ES-I3 (cell line): ENCODE data around the gene DUSP2.

Source experiments
- H3K36me3 ChIP-seq: 2 replicates; pipeline ENCODE4 v1.6.1; 2013; ENCODE audit warnings: mild to moderate bottlenecking, low read length, control low read depth, moderate library complexity; ENCODE audit not compliant: insufficient read depth
- H3K4me1 ChIP-seq: 2 replicates; pipeline ENCODE4 v1.6.1; 2013; ENCODE audit warnings: mild to moderate bottlenecking, control low read depth, low read length; ENCODE audit not compliant: insufficient read depth
- H3K9ac ChIP-seq: 2 replicates; pipeline ENCODE4 v1.6.1; 2013; ENCODE audit warnings: low read depth, mild to moderate bottlenecking, low read length, moderate library complexity
- H3K9me3 ChIP-seq: 2 replicates; pipeline ENCODE4 v1.6.1; 2013; ENCODE audit warnings: mild to moderate bottlenecking, low read length, moderate library complexity; ENCODE audit not compliant: control insufficient read depth, insufficient read depth

The DUSP2 gene

GRCh38 chr2:96104487-96104861, 40.8 kb downstream of the DUSP2 start:
- Histone ChIP-seq H3K9me3 (peaks cover 8% of the 10 kb centered on the region; the same call in 1 of the 2 replicates), H3K4me1 (peaks cover 28% of the 10 kb centered on the region; the same call in 1 of the 2 replicates), H3K9ac (no peak overlapping the region), H3K36me3 (no peaks in the 10 kb centered on the region; the same call in 1 of the 2 replicates)

DNA sequence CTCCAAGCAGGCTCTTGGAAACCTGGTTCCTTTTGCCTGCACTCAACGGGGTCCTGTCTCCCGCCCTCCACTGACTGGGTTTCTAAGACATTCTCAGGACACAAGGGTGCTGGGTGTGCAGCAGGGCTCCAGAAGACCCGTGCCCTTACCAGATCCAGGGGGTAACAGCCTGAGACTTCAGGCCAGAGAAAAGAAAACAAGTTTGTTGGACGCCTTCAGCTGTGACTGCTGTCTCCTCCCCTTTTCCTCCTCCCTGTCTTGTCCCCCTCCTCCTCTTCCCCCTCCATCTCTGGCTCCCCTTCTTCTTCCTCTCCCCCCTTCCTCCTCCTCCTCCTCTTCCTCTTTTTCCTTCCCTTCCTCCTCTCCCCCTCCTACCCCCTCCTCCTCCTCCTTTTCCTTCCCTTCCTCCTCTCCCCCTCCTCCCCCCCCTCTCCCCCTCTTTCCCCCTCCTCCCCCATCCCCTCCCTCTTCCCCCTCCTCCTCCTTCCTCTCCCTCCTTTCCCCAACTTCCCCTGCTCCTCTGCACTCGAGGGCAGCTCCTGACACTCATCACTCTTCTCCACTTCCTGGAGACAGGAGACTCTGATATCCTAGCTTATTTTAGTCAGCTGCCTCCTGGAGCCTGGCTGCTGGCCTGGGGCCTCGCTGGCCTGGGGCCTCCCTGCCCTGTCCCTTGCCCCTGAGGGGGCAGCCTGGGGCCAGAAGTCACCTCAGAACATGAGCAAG, 41.3 kb downstream of the DUSP2 start:
- Histone ChIP-seq H3K9ac (no peak overlapping the region), H3K36me3 (no peaks in the 10 kb centered on the region; the same call in 1 of the 2 replicates), H3K4me1 (peaks cover 27% of the 10 kb centered on the region; the same call in 1 of the 2 replicates), H3K9me3 (peaks cover 8% of the 10 kb centered on the region; the same call in 1 of the 2 replicates)

DNA sequence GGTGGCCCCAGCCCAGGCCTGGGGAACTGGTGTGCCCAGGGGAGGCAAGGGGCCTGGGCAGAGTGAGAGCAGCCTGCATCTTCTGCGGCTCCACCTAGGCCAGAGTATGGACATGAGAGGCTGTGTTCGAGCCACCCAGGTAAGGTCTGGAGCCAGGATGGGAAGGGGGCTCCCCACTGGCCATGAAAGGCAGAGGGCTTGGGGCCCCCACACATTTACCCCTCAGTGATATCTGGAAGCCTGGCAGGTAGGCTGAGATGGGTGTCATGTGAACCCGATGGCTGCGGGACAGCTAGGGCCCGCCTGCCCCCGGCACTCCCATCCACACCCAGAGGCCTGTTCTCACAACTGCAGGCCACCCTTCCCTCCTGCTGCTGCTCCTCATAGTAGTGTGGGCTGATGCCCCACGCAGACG, 42.0 kb downstream of the DUSP2 start:
- Histone ChIP-seq H3K9me3 (peaks cover 8% of the 10 kb centered on the region; the same call in 1 of the 2 replicates), H3K9ac (no peak overlapping the region), H3K4me1 (peaks cover 24% of the 10 kb centered on the region; the same call in 1 of the 2 replicates), H3K36me3 (no peaks in the 10 kb centered on the region; the same call in 1 of the 2 replicates)

GRCh38 chr2:96102596-96103186, 42.5 kb downstream of the DUSP2 start:
- Histone ChIP-seq H3K9me3 (peaks cover 8% of the 10 kb centered on the region; the same call in 1 of the 2 replicates), H3K9ac (no peak overlapping the region), H3K36me3 (no peaks in the 10 kb centered on the region; the same call in 1 of the 2 replicates), H3K4me1 (peaks cover 19% of the 10 kb centered on the region; the same call in 1 of the 2 replicates)

DNA sequence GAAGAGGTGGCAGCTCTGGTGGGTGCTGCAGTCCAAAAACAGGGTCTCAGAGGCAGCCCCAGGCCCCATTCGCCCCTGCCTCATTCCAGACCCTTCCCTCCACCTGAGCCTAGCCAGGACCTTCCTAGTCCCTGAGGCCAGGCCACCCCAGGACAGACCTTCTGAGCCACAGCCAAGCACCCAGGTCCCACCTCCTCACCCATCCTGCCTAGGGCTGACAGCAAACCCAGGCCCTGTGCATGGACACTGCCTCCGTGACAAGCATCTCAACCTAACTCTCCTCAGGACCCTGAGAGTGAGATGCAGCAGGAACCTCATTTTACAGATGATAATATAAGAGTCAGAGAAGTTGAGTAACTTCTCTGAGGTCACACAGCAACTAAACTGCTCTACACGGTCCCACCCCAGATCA, 44.3 kb downstream of the DUSP2 start:
- H3K4me1 ChIP-seq, result peaks cover 17% of the 10 kb centered on the region; the same call in 1 of the 2 replicates
- H3K36me3 ChIP-seq, result no peaks in the 10 kb centered on the region; the same call in 1 of the 2 replicates
- H3K9ac ChIP-seq, result no peak overlapping the region
- peaks cover 8% of the 10 kb centered on the region; the same call in 1 of the 2 replicates for H3K9me3 ChIP-seq

DNA sequence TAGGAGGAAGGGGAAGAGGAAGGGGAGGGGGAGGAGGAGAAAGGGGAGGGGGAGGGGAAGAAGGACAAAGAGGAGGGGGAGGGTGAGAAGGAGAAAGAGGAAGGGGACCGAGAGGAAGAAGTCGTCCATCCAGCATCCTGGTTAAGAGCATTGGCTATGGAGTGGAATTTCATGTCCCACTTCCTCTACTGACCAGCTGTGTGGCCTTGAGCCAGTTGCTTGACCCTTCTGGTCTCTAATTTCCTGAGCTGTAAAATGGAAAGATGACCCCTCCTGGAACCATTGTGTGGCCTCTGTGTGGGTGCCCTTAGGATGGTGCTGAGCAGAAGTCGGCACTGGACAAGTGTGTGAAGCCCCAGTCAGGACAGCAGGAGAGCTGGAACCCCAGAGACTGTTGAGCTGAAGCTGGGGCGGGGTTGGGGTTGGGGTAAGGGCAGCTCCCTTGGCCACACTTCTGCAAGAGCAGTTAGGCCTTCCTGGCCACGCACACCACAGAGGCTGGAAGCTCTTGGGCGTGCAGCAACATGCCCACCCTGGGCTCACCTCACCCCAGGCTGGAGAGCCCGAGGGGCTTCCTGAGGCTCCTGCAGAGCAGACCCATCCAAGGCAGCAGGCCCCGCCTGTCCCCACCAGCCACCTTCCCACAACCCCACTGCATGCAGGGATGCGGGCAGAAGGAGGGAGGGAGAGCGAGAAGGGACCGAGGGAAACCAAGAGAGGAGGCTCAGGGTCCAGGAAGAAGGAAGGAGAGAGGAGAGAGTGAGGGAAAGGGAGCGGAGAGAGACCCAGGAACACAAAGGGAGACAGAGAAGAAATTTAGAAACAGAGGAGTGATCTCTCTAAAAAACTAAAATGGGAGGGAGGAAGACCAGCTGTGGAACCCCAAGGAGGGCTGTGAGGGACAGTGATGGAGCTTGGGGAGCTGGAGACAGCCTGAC, 45.1 kb downstream of the DUSP2 start:
- Histone ChIP-seq H3K36me3 (no peaks in the 10 kb centered on the region; the same call in 1 of the 2 replicates), H3K9ac (no peak overlapping the region), H3K9me3 (peaks cover 5% of the 10 kb centered on the region; the same call in 1 of the 2 replicates), H3K4me1 (peaks cover 17% of the 10 kb centered on the region; the same call in 1 of the 2 replicates)

- Histone ChIP-seq H3K9me3 (no peaks in the 10 kb centered on the region), H3K4me1 (peaks cover 17% of the 10 kb centered on the region; the same call in 1 of the 2 replicates), H3K9ac (no peak overlapping the region), H3K36me3 (no peaks in the 10 kb centered on the region; the same call in 1 of the 2 replicates)
These were observed 46.2 kb downstream of the DUSP2 start for GRCh38 chr2:96098900-96099590.

DNA sequence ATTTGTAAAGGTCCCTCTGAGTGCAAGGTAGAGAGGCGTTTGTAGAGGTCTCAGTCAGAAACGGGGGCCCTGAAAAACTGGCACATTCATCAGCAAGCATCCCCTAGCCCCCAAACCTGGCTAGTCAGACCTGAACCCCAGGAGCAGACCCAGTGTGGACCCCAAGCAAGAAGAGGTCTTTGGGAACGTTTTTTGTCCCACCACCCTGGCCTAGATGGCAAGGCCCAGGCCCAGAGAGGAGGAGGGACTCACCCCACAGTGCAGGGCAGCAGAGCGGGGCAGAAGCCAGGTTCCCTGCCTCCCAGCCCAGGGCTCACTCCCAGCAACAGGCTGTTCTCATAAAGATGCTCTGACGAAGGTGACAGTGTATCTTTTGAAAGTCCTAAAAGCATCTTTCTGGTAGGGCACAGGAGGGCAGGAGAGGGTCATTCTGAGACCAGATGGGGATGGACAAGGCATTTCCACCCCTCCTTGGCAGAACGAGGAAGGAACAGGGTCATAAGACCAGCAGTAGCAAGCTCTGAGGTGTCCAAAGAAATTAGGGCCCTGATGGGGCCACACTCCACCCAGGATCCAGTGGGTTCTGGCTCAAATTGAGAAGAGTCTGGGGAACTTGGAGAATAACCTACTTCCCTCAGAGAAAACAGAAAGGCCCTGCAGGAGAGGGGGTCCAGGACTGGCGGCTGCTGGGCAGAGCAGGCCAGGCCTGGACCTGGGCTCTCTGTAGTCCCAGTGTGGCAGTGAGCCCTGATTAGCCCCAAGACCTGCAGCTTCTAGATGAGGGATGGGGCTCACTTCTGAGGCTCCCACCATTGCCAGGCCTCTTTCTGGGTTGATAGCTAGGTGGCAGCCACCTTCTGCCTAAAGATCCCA, 47.1 kb downstream of the DUSP2 start:
- no peaks in the 10 kb centered on the region; the same call in 1 of the 2 replicates for H3K36me3 ChIP-seq
- H3K9ac ChIP-seq, result no peak overlapping the region
- 0 out of 2 replicates have a peak, but pooled peaks cover 5% of the 10 kb centered on the region for H3K9me3 ChIP-seq
- H3K4me1 ChIP-seq, result peaks cover 14% of the 10 kb centered on the region; the same call in 1 of the 2 replicates

- Histone ChIP-seq H3K9ac (no peak overlapping the region), H3K9me3 (0 out of 2 replicates have a peak, but pooled peaks cover 5% of the 10 kb centered on the region), H3K4me1 (peaks cover 14% of the 10 kb centered on the region; the same call in 1 of the 2 replicates), H3K36me3 (no peaks in the 10 kb centered on the region; the same call in 1 of the 2 replicates)
These were observed 47.8 kb downstream of the DUSP2 start for GRCh38 chr2:96097441-96097840.

- Histone ChIP-seq H3K9me3 (0 out of 2 replicates have a peak, but pooled peaks cover 5% of the 10 kb centered on the region), H3K4me1 (peaks cover 13% of the 10 kb centered on the region), H3K9ac (no peak overlapping the region), H3K36me3 (no peaks in the 10 kb centered on the region)
These were observed 50.1 kb downstream of the DUSP2 start for GRCh38 chr2:96095116-96095636.

- Histone ChIP-seq H3K4me1 (peaks cover 5% of the 10 kb centered on the region), H3K9me3 (0 out of 2 replicates have a peak, but pooled peaks cover 5% of the 10 kb centered on the region), H3K36me3 (no peaks in the 10 kb centered on the region), H3K9ac (no peak overlapping the region)
These were observed 51.7 kb downstream of the DUSP2 start for GRCh38 chr2:96093528-96093927.
